Neural cell (in vitro differentiated cells): ENCODE measurements around the gene LDB3.

Experiments used
- CTCF ChIP-seq: fragments of 450-650 bp; IDR thresholded peaks from 2 replicates; pipeline ENCODE4 v1.5.1; 2014; ENCODE audit warnings: antibody characterized with exemption, mild to moderate bottlenecking, moderate library complexity; ENCODE audit not compliant: poor library complexity, severe bottlenecking
- POLR2AphosphoS5 ChIP-seq: IDR thresholded peaks from 2 replicates; pipeline ENCODE4 v1.6.1; 2012
- REST ChIP-seq: IDR thresholded peaks from 2 replicates; pipeline ENCODE4 v1.6.1; 2012; ENCODE audit warnings: borderline replicate concordance

GRCh38 chr10:86687750-86688149 lies 19.4 kb downstream of the LDB3 start:
- no peak for TF ChIP-seq CTCF
- TF ChIP-seq REST: no peak
- no peak for TF ChIP-seq POLR2AphosphoS5
